SK-N-SH (cell line): Measurements from ENCODE around the gene ITFG1. TPM values are rescaled to one million over a fixed set of nuclear protein-coding genes. Genes with fewer than 3 reads are reported as not detected.

Experiments used
- CTCF ChIA-PET: fragments of 300-600, 350-600 bp; formaldehyde crosslinking; extraction: SDS; loops from one replicate; lab custom pipeline; 2021; lab: Yijun Ruan, JAX
- POLR2A ChIA-PET: fragments of 350-600 bp; sonication (Branson Sonifier 250); formaldehyde crosslinking; extraction: SDS; loops from one replicate; lab custom pipeline; 2020; ENCODE audit warnings: antibody characterized with exemption, inconsistent platforms; lab: Yijun Ruan, JAX
- DNase-seq: peaks from one replicate; pipeline ENCODE4 v3.0.0; 2012
- H2AFZ ChIP-seq: fragments of 200-600 bp; sonication (generic); 2 replicates; pipeline ENCODE4 v1.8.1; 2016; ENCODE audit warnings: antibody characterized with exemption, mild to moderate bottlenecking, low read depth
- H3F3A ChIP-seq: fragments of 200-600 bp; sonication (generic); replicated peaks from 2 replicates; pipeline ENCODE3; 2016; ENCODE audit warnings: antibody characterized with exemption, mild to moderate bottlenecking; ENCODE audit not compliant: insufficient read depth
- H3K27ac ChIP-seq, 2 experiments: fragments of 200-500 bp in 1 of 2; fragments of 200-600 bp in 1 of 2; sonication (Bioruptor generic) in 1 of 2; sonication (generic), shearing (Covaris generic) in 1 of 2; 2 replicates each; pipeline versions ENCODE4 v1.5.1 to v1.6.1; 2014 to 2016; ENCODE audit warnings: low read depth in 2 of 2, inconsistent platforms in 1 of 2, low read length in 1 of 2, mild to moderate bottlenecking in 1 of 2, mixed read lengths in 1 of 2
- H3K27me3 ChIP-seq: fragments of 200-600 bp; sonication (generic), shearing (Covaris generic); 2 replicates; pipeline ENCODE4 v1.6.1; 2016; ENCODE audit warnings: mixed run types; ENCODE audit not compliant: insufficient read depth
- H3K36me3 ChIP-seq, 2 experiments: fragments of 200-500 bp in 1 of 2; fragments of 200-600 bp in 1 of 2; sonication (Bioruptor generic) in 1 of 2; sonication (generic) in 1 of 2; replicated peaks in 1 of 2; 2 replicates each; pipeline versions ENCODE3 to v1.5.1; 2014 to 2016; ENCODE audit warnings: low read length in 1 of 2, mild to moderate bottlenecking in 1 of 2; ENCODE audit not compliant: insufficient read depth in 2 of 2, control insufficient read depth in 1 of 2
- H3K4me1 ChIP-seq, 2 experiments: fragments of 200-500 bp in 1 of 2; fragments of 200-600 bp in 1 of 2; sonication (Bioruptor generic) in 1 of 2; sonication (generic), shearing (Covaris generic) in 1 of 2; 2 replicates each; pipeline versions ENCODE4 v1.5.1 to v1.6.1; 2014 to 2016; ENCODE audit warnings: low read depth in 1 of 2, low read length in 1 of 2, mixed run types in 1 of 2; ENCODE audit not compliant: insufficient read depth in 2 of 2, control insufficient read depth in 1 of 2
- H3K4me2 ChIP-seq: fragments of 200-600 bp; sonication (generic), shearing (Covaris generic); 2 replicates; pipeline ENCODE4 v1.6.1; 2017; ENCODE audit warnings: mixed run types
- H3K4me3 ChIP-seq, 2 experiments: fragments of 200-500 bp in 1 of 2; fragments of 200-600 bp in 1 of 2; sonication (Bioruptor generic) in 1 of 2; sonication (generic), shearing (Covaris generic) in 1 of 2; 2 replicates each; pipeline versions ENCODE4 v1.5.1 to v1.8.1; 2014 to 2016; ENCODE audit warnings: low read depth in 2 of 2, inconsistent platforms in 1 of 2, low read length in 1 of 2, mild to moderate bottlenecking in 1 of 2, mixed read lengths in 1 of 2, moderate library complexity in 1 of 2
- H3K79me2 ChIP-seq: fragments of 200-600 bp; sonication (generic); 2 replicates; pipeline ENCODE4 v1.8.1; 2017; ENCODE audit warnings: mild to moderate bottlenecking; ENCODE audit not compliant: insufficient read depth
- H3K9ac ChIP-seq: fragments of 200-600 bp; sonication (generic); 2 replicates; pipeline ENCODE4 v1.6.1; 2017; ENCODE audit warnings: mixed run types
- H3K9me2 ChIP-seq: fragments of 200-600 bp; sonication (generic); 2 replicates; pipeline ENCODE4 v1.6.1; 2017; ENCODE audit warnings: mixed run types
- H3K9me3 ChIP-seq: fragments of 200-600 bp; sonication (generic); 2 replicates; pipeline ENCODE4 v1.6.1; 2017; ENCODE audit warnings: mixed run types, mild to moderate bottlenecking, moderate library complexity
- H4K20me1 ChIP-seq: fragments of 200-600 bp; sonication (generic); 2 replicates; pipeline ENCODE4 v1.6.1; 2017; ENCODE audit warnings: mild to moderate bottlenecking, mixed run types; ENCODE audit not compliant: insufficient read depth
- CTCF ChIP-seq: fragments of 200-600 bp; sonication (generic); IDR thresholded peaks from 2 replicates; pipeline ENCODE4 v1.6.1; 2017; ENCODE audit warnings: antibody characterized with exemption, mild to moderate bottlenecking, moderate library complexity
- GABPA ChIP-seq: IDR thresholded peaks from 2 replicates; pipeline ENCODE4 v1.4.0; 2012; ENCODE audit warnings: low read depth, mild to moderate bottlenecking
- RAD21 ChIP-seq: IDR thresholded peaks from 2 replicates; pipeline ENCODE4 v1.6.1; 2012; ENCODE audit warnings: mild to moderate bottlenecking, low read length
- RCOR1 ChIP-seq: fragments of 150-350 bp; IDR thresholded peaks from 2 replicates; pipeline ENCODE4 v1.6.1; 2017; ENCODE audit warnings: antibody characterized with exemption, low read length
- RXRA ChIP-seq: IDR thresholded peaks from 2 replicates; pipeline ENCODE4 v1.4.0; 2012; ENCODE audit warnings: low read depth, mild to moderate bottlenecking, borderline replicate concordance
- WGBS: methylation state at CpG from one replicate; pipeline ENCODE4 v1.1.6; 2017; ENCODE audit warnings: low lambda C conversion rate; 5-methylcytosine and 5-hydroxymethylcytosine counted together
- polyA plus RNA-seq, 3 experiments: library from polyadenylated mRNA; depleted of rRNA; stranded (reverse); fragments of >200 nt; gene quantifications; 2 replicates each; pipeline ENCODE4 v1.2.3, GENCODE V29; 2012
- TF ChIP-seq, protein P1 (sequence below): fragments of 150-350 bp; IDR thresholded peaks from 2 replicates; pipeline ENCODE4 v1.6.1; 2017; ENCODE audit warnings: antibody characterized with exemption, low read length, low read depth, borderline replicate concordance
- TF ChIP-seq, protein P2 (sequence below): IDR thresholded peaks from 2 replicates; pipeline ENCODE4 v1.4.0; 2012; ENCODE audit warnings: low read depth, borderline replicate concordance

ITFG1 gene
- polyA plus RNA-seq, 1 of the 3 experiments (the other 2 are of a cell fraction): 48.6 TPM

GRCh38 chr16:47113130-47113529 lies 347.7 kb downstream of the ITFG1 start:
- DNase-seq: no peak
- ChIA-PET CTCF (no interaction called here), POLR2A (no interaction called here)
- no peak overlapping the region for H3K4me2 ChIP-seq
- no peaks in the 10 kb centered on the region for H4K20me1 ChIP-seq
- H2AFZ ChIP-seq: no peak overlapping the region
- no peak overlapping the region for H3K27ac ChIP-seq
- H3F3A ChIP-seq: peaks cover 6% of the 10 kb centered on the region
- TF ChIP-seq GABPA (no peak), RCOR1 (no peak)
- no peak overlapping the region for H3K9ac ChIP-seq
- no peaks in the 10 kb centered on the region for H3K79me2 ChIP-seq
- no peaks in the 10 kb centered on the region for H3K9me2 ChIP-seq
- H3K4me3 ChIP-seq: no peak overlapping the region
- H3K9me3 ChIP-seq: no peaks in the 10 kb centered on the region
- no peaks in the 10 kb centered on the region for H3K4me1 ChIP-seq
- H3K36me3 ChIP-seq: peaks cover 40 to 42% of the 10 kb centered on the region in 2 experiments
- 90% methylated on average over 2 of the region's 2 CpGs for WGBS
- no peaks in the 10 kb centered on the region for H3K27me3 ChIP-seq

DNA sequence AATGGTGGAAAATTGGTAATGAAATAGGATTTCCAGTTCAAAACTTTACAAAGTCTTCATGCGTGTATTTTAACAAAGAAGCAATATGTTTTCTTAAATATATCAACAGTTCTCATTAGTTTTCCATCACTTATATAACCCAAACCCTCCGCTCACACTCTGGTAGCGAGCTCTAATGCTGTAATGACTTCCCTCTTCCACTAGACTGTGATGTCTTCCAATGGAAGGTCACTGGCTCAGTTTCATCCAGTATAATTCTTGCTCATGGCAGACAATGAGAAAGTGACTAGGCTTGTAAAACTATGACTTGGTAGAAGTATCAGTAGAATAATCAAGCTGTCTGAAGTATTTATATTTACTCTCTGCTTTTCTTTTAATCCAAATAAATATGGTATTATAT lies 349.9 kb downstream of the ITFG1 start:
- POLR2A ChIA-PET: no interaction called here
- H3K4me3 ChIP-seq: no peak overlapping the region
- DNase-seq: peak; percentile 10
- no peaks in the 10 kb centered on the region for H3K9me3 ChIP-seq
- H3K79me2 ChIP-seq: no peaks in the 10 kb centered on the region
- no peak overlapping the region for H3K27ac ChIP-seq
- no peak overlapping the region for H2AFZ ChIP-seq
- TF ChIP-seq RAD21: peak; percentile 32; the same call in 1 of the 2 replicates
- TF ChIP-seq RXRA: no peak
- TF ChIP-seq CTCF: peak; percentile 17; the same call in 1 of the 2 replicates
- TF ChIP-seq, protein P1, sequence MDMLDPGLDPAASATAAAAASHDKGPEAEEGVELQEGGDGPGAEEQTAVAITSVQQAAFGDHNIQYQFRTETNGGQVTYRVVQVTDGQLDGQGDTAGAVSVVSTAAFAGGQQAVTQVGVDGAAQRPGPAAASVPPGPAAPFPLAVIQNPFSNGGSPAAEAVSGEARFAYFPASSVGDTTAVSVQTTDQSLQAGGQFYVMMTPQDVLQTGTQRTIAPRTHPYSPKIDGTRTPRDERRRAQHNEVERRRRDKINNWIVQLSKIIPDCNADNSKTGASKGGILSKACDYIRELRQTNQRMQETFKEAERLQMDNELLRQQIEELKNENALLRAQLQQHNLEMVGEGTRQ: no peak
- TF ChIP-seq, protein P2, sequence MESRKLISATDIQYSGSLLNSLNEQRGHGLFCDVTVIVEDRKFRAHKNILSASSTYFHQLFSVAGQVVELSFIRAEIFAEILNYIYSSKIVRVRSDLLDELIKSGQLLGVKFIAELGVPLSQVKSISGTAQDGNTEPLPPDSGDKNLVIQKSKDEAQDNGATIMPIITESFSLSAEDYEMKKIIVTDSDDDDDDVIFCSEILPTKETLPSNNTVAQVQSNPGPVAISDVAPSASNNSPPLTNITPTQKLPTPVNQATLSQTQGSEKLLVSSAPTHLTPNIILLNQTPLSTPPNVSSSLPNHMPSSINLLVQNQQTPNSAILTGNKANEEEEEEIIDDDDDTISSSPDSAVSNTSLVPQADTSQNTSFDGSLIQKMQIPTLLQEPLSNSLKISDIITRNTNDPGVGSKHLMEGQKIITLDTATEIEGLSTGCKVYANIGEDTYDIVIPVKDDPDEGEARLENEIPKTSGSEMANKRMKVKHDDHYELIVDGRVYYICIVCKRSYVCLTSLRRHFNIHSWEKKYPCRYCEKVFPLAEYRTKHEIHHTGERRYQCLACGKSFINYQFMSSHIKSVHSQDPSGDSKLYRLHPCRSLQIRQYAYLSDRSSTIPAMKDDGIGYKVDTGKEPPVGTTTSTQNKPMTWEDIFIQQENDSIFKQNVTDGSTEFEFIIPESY: no peak
- TF ChIP-seq RCOR1: no peak
- TF ChIP-seq, all 33 proteins: peak for 2
- Histone ChIP-seq H3K36me3 (peaks cover 30 to 46% of the 10 kb centered on the region in 2 experiments), H4K20me1 (no peaks in the 10 kb centered on the region), H3K9me2 (no peaks in the 10 kb centered on the region), H3K4me2 (no peak overlapping the region), H3K9ac (no peak overlapping the region), H3K4me1 (no peaks in the 10 kb centered on the region), H3F3A (peaks cover 6% of the 10 kb centered on the region), H3K27me3 (no peaks in the 10 kb centered on the region)
- 95% methylated on average over 3 of the region's 3 CpGs for WGBS
- CTCF ChIA-PET: interaction anchor here (0.7 to 1.4 kb wide), 4 partner anchors 9 to 1048 kb away, joined by 3 to 4 read pairs (median 4); no protein-coding TSS in a partner anchor
